ENCODE measurements around the gene NR3C2.

The NR3C2 gene

DNA sequence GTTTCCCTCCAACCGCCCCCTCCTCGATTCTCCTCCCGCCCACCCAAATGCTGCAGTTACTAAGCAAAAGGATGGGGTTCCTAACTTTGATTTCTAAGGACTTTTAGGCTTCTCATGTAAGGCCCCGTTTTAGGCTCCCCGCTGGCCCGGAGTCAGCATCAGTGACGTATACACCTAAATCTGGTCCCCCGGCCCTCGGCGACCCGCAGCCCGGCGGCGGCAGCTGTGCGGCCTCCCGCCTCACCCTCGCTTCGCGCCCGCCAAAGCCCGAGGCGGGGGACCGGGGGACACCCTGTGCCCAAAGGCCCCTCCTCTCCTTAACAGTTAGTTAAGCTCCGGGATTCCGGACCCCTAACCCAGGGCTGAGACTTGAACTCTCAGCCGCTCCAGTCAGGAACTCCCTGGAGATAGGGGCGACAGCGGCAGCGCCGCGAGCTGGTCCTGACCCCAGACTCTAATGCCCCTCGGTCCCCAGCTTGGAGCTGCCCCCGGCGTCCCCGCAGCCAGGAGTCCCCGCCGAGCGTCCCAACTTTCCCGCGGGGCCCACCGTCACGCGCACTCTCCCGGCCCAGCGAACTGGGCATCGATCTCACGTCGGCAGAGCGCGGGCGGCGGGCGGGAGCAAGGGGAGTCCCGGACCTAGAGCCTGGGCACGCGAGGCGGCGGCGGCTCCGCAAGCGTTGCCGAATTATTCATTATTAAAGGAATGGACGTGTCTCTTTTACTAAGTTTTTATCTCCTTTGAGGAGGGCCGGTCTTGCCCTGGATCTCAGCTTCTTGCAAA is 1.5 kb upstream of the NR3C2 start:
- Mint-ChIP-seq H3K27me3 (no peaks in the 10 kb centered on the region), H3K27ac (peak overlapping the region; percentile 100), H3K4me3 (peak overlapping the region; percentile 96), H3K9me3 (no peaks in the 10 kb centered on the region), H3K4me1 (peaks cover 26% of the 10 kb centered on the region), H3K36me3 (no peaks in the 10 kb centered on the region)
- no peak for ATAC-seq

GRCh38 chr4:148442832-148443511 is 758 bp upstream of the NR3C2 start:
- Mint-ChIP-seq H3K9me3 (no peaks in the 10 kb centered on the region), H3K4me1 (peaks cover 26% of the 10 kb centered on the region), H3K36me3 (no peaks in the 10 kb centered on the region), H3K4me3 (peak overlapping the region; percentile 96), H3K27me3 (no peaks in the 10 kb centered on the region), H3K27ac (peak overlapping the region; percentile 100)
- peak; percentile 0 for ATAC-seq

DNA sequence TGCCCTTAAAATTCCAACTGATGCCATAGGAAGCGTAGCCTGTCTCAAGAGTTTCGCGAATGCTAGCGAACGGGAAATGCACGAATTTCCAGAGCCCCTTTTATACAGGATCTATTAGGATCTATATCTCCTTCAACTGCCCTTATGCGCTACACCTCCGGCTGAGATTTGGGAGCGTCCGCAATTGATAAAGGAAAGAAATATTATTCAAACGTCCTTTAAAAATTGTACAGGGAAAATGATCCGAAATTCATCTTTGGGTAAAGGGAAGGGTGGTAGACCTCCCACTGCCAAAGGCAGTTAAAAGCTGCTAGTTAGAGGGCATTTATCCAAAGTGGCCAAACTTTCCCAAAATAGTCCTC is 609 bp downstream of the NR3C2 start:
- Mint-ChIP-seq H3K4me1 (peaks cover 32% of the 10 kb centered on the region), H3K27me3 (no peaks in the 10 kb centered on the region), H3K36me3 (no peaks in the 10 kb centered on the region), H3K4me3 (peak overlapping the region; percentile 96), H3K9me3 (no peaks in the 10 kb centered on the region), H3K27ac (peak overlapping the region; percentile 100)
- ATAC-seq: no peak

DNA sequence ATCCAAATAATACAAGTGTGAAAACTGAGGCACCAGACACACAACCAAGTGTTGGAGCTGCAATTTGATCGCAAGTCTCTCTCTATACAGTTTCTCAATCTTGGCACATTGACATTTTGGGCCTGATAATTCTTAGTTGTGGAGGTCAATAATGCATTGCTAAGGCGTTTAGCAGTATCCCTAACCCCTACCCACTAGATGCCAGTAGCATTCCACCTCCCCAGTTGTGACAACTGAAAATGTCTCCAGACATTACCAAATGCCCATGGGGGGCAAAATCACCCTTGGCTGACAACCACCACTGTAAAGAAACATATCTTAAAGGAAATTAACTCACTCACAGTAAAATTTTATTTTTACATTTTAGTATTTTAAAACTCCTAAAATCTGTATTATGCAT is 4.2 kb downstream of the NR3C2 start:
- no peak for ATAC-seq
- H3K27ac Mint-ChIP-seq: no peak overlapping the region
- no peaks in the 10 kb centered on the region for H3K36me3 Mint-ChIP-seq
- H3K4me1 Mint-ChIP-seq: peaks cover 24% of the 10 kb centered on the region
- no peaks in the 10 kb centered on the region for H3K27me3 Mint-ChIP-seq
- no peak overlapping the region for H3K4me3 Mint-ChIP-seq
- H3K9me3 Mint-ChIP-seq: no peaks in the 10 kb centered on the region

DNA sequence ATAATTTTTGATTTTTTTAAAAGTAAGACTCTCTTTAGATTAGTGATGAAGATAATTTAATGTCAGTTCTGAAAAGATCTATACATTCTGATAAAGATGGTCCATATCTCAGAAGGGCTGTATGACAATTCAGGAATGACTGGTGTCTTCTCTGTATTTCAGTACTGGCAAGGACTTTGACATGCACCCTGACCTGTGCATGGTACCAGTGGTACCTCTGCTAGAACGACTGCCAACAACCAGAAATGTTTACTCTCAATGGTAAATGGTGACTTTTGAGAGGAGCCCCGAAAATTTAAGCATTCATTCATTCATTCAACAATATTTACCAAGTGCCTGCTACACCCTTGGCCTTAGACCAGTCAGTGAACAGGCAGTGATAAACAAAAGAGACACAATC is 4.8 kb downstream of the NR3C2 start:
- Mint-ChIP-seq H3K4me1 (peaks cover 24% of the 10 kb centered on the region), H3K9me3 (no peaks in the 10 kb centered on the region), H3K36me3 (no peaks in the 10 kb centered on the region), H3K27me3 (no peaks in the 10 kb centered on the region), H3K4me3 (no peak overlapping the region), H3K27ac (no peak overlapping the region)
- ATAC-seq: no peak

DNA sequence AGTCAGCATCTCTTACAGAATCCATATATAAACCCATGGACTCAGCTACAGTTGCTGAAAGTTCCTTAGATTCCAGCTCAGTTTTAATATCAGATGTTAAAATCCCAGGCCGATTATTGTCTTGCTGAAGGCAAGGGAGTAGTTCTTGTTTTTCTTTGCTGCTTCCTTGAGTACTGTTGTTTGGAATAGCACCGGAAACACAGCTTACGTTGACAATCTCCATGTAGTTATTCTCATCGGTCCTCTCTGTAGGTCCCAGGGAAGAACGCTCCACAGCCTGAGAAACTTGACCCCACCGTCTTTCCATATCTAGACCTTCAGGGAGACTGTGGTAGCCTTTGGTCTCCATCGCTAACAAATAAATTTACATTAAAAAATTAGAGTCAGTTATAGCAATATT is 5.7 kb downstream of the NR3C2 start:
- Mint-ChIP-seq H3K9me3 (no peaks in the 10 kb centered on the region), H3K4me1 (peaks cover 26% of the 10 kb centered on the region), H3K36me3 (no peaks in the 10 kb centered on the region), H3K4me3 (no peak overlapping the region), H3K27me3 (no peaks in the 10 kb centered on the region), H3K27ac (no peak overlapping the region)
- ATAC-seq: no peak

DNA sequence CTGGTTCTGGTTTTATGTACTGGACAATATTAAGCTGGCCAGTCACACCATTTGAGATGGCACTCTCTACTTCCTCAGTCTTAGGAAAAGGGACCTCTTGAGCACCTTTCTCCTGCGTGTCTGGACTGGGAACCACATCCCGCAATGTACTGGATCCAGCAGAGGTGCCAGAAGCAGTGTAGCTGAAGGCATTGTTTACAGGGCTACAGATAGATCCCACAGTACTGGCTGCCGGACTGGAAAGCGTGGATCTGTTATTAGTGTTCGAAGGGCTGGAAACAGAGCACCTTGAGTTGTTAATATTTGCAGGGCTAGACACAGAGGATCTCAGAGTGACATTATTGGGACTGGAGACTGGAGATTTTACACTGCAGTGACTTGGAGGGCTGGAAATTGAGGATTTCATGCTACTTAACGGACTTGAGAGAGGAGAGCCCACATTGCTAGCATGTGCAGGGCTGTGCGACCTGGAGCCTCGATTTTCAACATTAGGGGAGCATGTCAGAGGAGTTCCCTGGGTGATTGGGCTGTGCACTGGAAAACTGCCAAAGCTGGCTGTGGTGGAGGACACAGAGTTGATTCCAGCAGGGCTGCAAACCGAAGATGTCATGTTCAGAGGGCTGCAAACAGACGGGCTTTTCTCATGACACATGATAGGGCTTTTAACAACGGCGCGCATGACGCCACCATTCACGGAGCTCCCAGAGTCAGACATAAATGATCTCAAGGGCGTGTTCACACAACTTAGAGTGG is 6.4 kb downstream of the NR3C2 start:
- Mint-ChIP-seq H3K27me3 (no peaks in the 10 kb centered on the region), H3K9me3 (no peaks in the 10 kb centered on the region), H3K27ac (no peak overlapping the region), H3K4me1 (peaks cover 26% of the 10 kb centered on the region), H3K4me3 (no peak overlapping the region), H3K36me3 (no peaks in the 10 kb centered on the region)
- ATAC-seq: no peak

DNA sequence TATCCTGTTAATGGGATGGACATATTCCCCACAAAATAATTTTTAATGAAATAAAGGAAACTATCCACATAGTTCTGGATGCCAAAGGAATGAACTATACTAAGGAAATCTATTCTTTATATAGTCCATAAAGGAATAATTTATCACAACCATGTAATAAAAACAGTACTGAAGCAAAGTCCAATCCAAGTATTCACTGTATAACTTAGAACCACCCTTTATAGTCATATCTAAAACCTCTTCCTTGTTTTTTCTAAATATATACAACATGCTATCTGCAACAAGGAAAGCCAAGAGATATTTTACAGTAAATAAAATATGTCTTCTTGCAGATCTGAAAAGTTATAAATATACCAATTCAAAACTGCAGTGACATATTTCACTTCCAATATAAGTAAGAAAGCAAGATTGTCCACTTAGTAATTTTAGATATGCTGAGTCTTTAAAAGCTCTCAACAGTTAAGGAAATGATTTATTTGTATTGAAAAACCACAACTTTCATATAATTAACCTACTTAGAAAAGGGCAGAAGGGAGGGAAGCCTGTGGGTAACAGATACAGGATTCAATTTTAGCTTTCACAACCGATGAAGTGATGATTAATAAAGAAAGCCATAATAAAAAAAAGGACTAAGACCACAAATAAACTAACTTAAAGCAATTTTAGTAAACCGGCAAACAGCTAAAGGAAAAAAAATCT is 8.0 kb downstream of the NR3C2 start:
- no peak for ATAC-seq
- peaks cover 24% of the 10 kb centered on the region for H3K4me1 Mint-ChIP-seq

DNA sequence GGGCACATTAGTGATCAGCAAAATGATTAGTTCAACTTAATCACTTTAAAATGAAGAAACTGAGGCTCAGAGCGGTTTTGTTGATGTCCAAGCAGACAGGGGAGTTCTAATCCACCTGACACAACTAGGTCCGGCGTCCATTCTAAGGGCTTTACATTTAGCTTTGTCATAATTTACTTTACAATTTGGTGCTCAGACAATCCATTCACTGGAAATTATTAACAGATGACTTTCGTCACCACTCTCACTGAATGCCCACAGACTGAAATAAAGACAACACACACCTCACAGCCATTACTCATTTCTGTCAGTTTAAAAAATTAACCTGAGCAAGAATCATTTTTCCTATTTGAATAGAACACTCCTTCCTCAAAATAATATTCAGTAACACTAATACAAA is 10.8 kb downstream of the NR3C2 start:
- H3K27me3 Mint-ChIP-seq: no peaks in the 10 kb centered on the region
- no peak overlapping the region for H3K4me3 Mint-ChIP-seq

More for the DNA sequence above, 8.0 kb downstream of the NR3C2 start:
- H3K36me3 Mint-ChIP-seq: no peaks in the 10 kb centered on the region
- H3K4me3 Mint-ChIP-seq: no peak overlapping the region
- H3K27ac Mint-ChIP-seq: no peak overlapping the region
- no peaks in the 10 kb centered on the region for H3K27me3 Mint-ChIP-seq
- H3K9me3 Mint-ChIP-seq: no peaks in the 10 kb centered on the region

DNA sequence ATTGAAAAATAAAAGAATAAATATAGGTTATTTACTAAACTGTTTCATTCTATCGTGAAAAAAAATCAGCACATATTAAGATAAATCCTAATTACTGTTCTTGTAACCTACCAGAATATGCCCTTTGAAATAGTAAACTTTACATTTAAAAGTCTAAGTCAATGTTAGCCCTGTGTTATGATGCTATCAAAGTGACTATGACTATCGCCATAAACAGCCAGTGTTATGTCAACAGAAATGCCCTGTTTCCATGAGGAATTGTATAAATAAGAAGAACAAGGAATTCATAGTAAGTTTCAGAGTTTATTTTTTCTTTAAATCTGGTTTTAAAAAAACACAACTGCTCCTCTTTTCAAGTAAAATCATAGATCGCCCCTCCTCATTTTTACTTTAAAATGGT is 11.4 kb downstream of the NR3C2 start:
- Mint-ChIP-seq H3K36me3 (peaks cover 5% of the 10 kb centered on the region), H3K27me3 (no peaks in the 10 kb centered on the region), H3K4me3 (no peak overlapping the region), H3K27ac (no peak overlapping the region), H3K4me1 (peaks cover 41% of the 10 kb centered on the region), H3K9me3 (no peaks in the 10 kb centered on the region)
- ATAC-seq: no peak

More for the DNA sequence above, 10.8 kb downstream of the NR3C2 start:
- H3K9me3 Mint-ChIP-seq: no peaks in the 10 kb centered on the region
- H3K4me1 Mint-ChIP-seq: peaks cover 35% of the 10 kb centered on the region
- peaks cover 5% of the 10 kb centered on the region for H3K36me3 Mint-ChIP-seq
- no peak for ATAC-seq
- H3K27ac Mint-ChIP-seq: no peak overlapping the region

DNA sequence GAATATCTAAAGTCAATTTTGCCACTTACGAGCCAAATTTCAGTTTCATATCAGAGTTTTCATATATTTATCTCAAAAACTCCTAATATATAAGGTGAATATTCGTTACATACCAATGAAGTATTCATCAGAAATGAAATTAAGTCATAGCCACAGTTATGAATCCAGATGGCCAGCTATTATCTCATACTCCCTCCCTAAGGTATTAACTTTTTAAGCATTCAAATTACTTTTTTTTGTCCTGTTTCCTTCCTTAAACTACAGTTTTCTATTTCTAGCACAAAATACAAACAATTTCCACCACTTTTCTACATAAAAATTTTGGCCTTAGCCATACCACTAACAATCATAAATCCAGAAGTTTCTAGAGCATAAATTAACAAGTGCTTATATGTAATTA is 13.0 kb downstream of the NR3C2 start:
- Mint-ChIP-seq H3K9me3 (no peaks in the 10 kb centered on the region), H3K27ac (no peak overlapping the region), H3K36me3 (peaks cover 5% of the 10 kb centered on the region), H3K4me3 (no peak overlapping the region), H3K27me3 (no peaks in the 10 kb centered on the region), H3K4me1 (peaks cover 51% of the 10 kb centered on the region)
- no peak for ATAC-seq

- Mint-ChIP-seq H3K4me1 (peaks cover 61% of the 10 kb centered on the region), H3K27ac (no peak overlapping the region), H3K4me3 (no peak overlapping the region), H3K36me3 (peaks cover 5% of the 10 kb centered on the region), H3K9me3 (no peaks in the 10 kb centered on the region), H3K27me3 (no peaks in the 10 kb centered on the region)
- ATAC-seq: no peak
These were observed 15.6 kb downstream of the NR3C2 start for GRCh38 chr4:148426643-148427042.

GRCh38 chr4:148425327-148426110 is 16.7 kb downstream of the NR3C2 start:
- H3K27ac Mint-ChIP-seq: peak overlapping the region; percentile 43
- peaks cover 58% of the 10 kb centered on the region for H3K4me1 Mint-ChIP-seq

GRCh38 chr4:148420397-148420796 is 21.8 kb downstream of the NR3C2 start:
- Mint-ChIP-seq H3K36me3 (no peaks in the 10 kb centered on the region), H3K27ac (no peak overlapping the region), H3K4me1 (peaks cover 47% of the 10 kb centered on the region), H3K9me3 (no peaks in the 10 kb centered on the region), H3K4me3 (no peak overlapping the region), H3K27me3 (no peaks in the 10 kb centered on the region)
- no peak for ATAC-seq

More at GRCh38 chr4:148425327-148426110, 16.7 kb downstream of the NR3C2 start:
- no peaks in the 10 kb centered on the region for H3K9me3 Mint-ChIP-seq
- no peak for ATAC-seq
- H3K36me3 Mint-ChIP-seq: peaks cover 5% of the 10 kb centered on the region
- H3K27me3 Mint-ChIP-seq: no peaks in the 10 kb centered on the region
- H3K4me3 Mint-ChIP-seq: no peak overlapping the region
